B cell (primary cell): ENCODE data around the gene DYNLT4. TPM values are rescaled to one million over a fixed set of nuclear protein-coding genes. Genes with fewer than 3 reads are reported as not detected.
A peak's percentile ranks its signal among the peaks of the same experiment; 100 is the strongest.

Source experiments
- ATAC-seq: fragments of 200-7000 bp; cut with Tn5 transposase; one replicate; pipeline ENCODE4 v1.10.0; 2021; ENCODE audit warnings: low read depth, mild to moderate bottlenecking, moderate number of reproducible peaks, moderate library complexity
- CTCF ChIA-PET: fragments of 350-600 bp; sonication (Branson Sonifier 250); formaldehyde crosslinking; loops from one replicate; lab custom pipeline; 2021; ENCODE audit warnings: antibody characterized with exemption, inconsistent platforms; lab: Charles Lee
- POLR2A ChIA-PET: fragments of 350-600 bp; sonication (Branson Sonifier 250); formaldehyde crosslinking; loops from one replicate; lab custom pipeline; 2021; ENCODE audit warnings: antibody characterized with exemption; lab: Charles Lee
- DNase-seq: peaks from one replicate; pipeline ENCODE4 v3.0.0; 2013
- H2AFZ ChIP-seq: 2 replicates; pipeline ENCODE4 v1.6.1; 2012; ENCODE audit warnings: mild to moderate bottlenecking, low read depth, low read length; ENCODE audit not compliant: insufficient read depth, poor library complexity, severe bottlenecking
- H3K27ac ChIP-seq, 2 donors: 1 replicate in 1 of 2; 2 replicates in 1 of 2; pipeline ENCODE4 v1.5.1; 2012 to 2013; ENCODE audit warnings: low read length in 2 of 2, mild to moderate bottlenecking in 2 of 2, moderate library complexity in 1 of 2
- H3K27me3 ChIP-seq, 4 experiments: fragments of 200-600 bp in 1 of 4; sonication (generic) in 1 of 4; replicated peaks in 1 of 4; 1 replicate in 2 of 4; 2 replicates in 2 of 4; pipeline versions ENCODE4 v1.6.1 to v1.7.0; 2013 to 2016; ENCODE audit warnings: low read length in 3 of 4, mild to moderate bottlenecking in 2 of 4, mixed read lengths in 1 of 4, moderate library complexity in 1 of 4; ENCODE audit not compliant: insufficient read depth in 4 of 4, control insufficient read depth in 3 of 4; ENCODE audit errors: control extremely low read depth in 1 of 4
- H3K36me3 ChIP-seq, 2 experiments: replicated peaks in 1 of 2; 1 replicate in 1 of 2; 2 replicates in 1 of 2; pipeline versions ENCODE4 v1.6.1 to v1.7.1; 2013; ENCODE audit warnings: low read length in 1 of 2; ENCODE audit not compliant: insufficient read depth in 2 of 2, control insufficient read depth in 1 of 2; ENCODE audit errors: control extremely low read depth in 1 of 2, extremely low read depth in 1 of 2
- H3K4me1 ChIP-seq, 2 donors: fragments of 200-600 bp in 1 of 2; sonication (generic) in 1 of 2; 1 replicate in 1 of 2; 2 replicates in 1 of 2; pipeline versions ENCODE4 v1.5.1 to v1.6.1; 2013 to 2017; ENCODE audit warnings: low read length in 2 of 2; ENCODE audit not compliant: control insufficient read depth in 2 of 2, insufficient read depth in 2 of 2
- H3K4me2 ChIP-seq: replicated peaks from 2 replicates; pipeline ENCODE3; 2012; ENCODE audit warnings: mild to moderate bottlenecking, low read depth, low read length; ENCODE audit not compliant: poor library complexity, severe bottlenecking
- H3K4me3 ChIP-seq, 5 experiments: fragments of 200-600 bp in 1 of 5; sonication (generic) in 1 of 5; 1 replicate in 3 of 5; 2 replicates in 2 of 5; pipeline versions ENCODE4 v1.5.1 to v1.7.0; 2011 to 2016; ENCODE audit warnings: low read length in 4 of 5, mild to moderate bottlenecking in 4 of 5, low read depth in 2 of 5, control low read depth in 1 of 5, moderate library complexity in 1 of 5; ENCODE audit not compliant: insufficient read depth in 1 of 5; ENCODE audit errors: control extremely low read depth in 1 of 5, extremely low read depth in 1 of 5
- H3K79me2 ChIP-seq: fragments of 200-600 bp; sonication (generic); one replicate; pipeline ENCODE4 v1.6.0; 2016; ENCODE audit warnings: low read length; ENCODE audit not compliant: control insufficient read depth, insufficient read depth
- H3K9ac ChIP-seq: fragments of 200-600 bp; sonication (generic); 2 replicates; pipeline ENCODE4 v1.6.1; 2017; ENCODE audit warnings: mild to moderate bottlenecking, low read length, moderate library complexity
- H3K9me3 ChIP-seq, 3 donors: one replicate each; pipeline versions ENCODE4 v1.6.1 to v1.7.1; 2013; ENCODE audit warnings: low read length in 2 of 3; ENCODE audit not compliant: control insufficient read depth in 2 of 3, insufficient read depth in 1 of 3; ENCODE audit errors: control extremely low read depth in 1 of 3
- H4K20me1 ChIP-seq: 2 replicates; pipeline ENCODE4 v1.6.0; 2012; ENCODE audit warnings: mild to moderate bottlenecking, low read length; ENCODE audit not compliant: insufficient read depth, control insufficient read depth, poor library complexity, severe bottlenecking
- H3K27ac Mint-ChIP-seq: one replicate; pipeline ENCODE4 v1.8.0; 2021; ENCODE audit warnings: mixed read lengths
- H3K27me3 Mint-ChIP-seq: one replicate; pipeline ENCODE4 v1.8.0; 2021; ENCODE audit warnings: mixed read lengths
- H3K4me1 Mint-ChIP-seq: one replicate; pipeline ENCODE4 v1.8.0; 2021; ENCODE audit warnings: mixed read lengths
- H3K4me3 Mint-ChIP-seq: one replicate; pipeline ENCODE4 v1.8.0; 2021; ENCODE audit warnings: mixed read lengths
- H3K9me3 Mint-ChIP-seq: one replicate; pipeline ENCODE4 v1.8.0; 2022; ENCODE audit warnings: mixed read lengths; ENCODE audit not compliant: insufficient read depth
- CTCF ChIP-seq: fragments of 200-600 bp; IDR thresholded peaks from one replicate; pipeline ENCODE4 v1.8.0; 2022; ENCODE audit warnings: antibody characterized with exemption, mild to moderate bottlenecking
- EZH2 ChIP-seq: IDR thresholded peaks from 2 replicates; pipeline ENCODE4 v1.6.1; 2012; ENCODE audit warnings: borderline replicate concordance, low read depth, mild to moderate bottlenecking, moderate library complexity, low read length; ENCODE audit not compliant: insufficient read depth, poor library complexity, severe bottlenecking
- WGBS: methylation state at CpG from one replicate; pipeline ENCODE4 v1.1.5; 2013; ENCODE audit warnings: missing lambda C conversion rate; ENCODE audit not compliant: insufficient coverage; 5-methylcytosine and 5-hydroxymethylcytosine counted together
- intact Hi-C: fragments of 100-400 bp; cut with micrococcal nuclease; formaldehyde crosslinking; loops from one replicate; pipeline ENCODE4 v1.10.0; 2022
- polyA plus RNA-seq: library from polyadenylated mRNA; depleted of rRNA; stranded (reverse); fragments of >200 nt; gene quantifications from 2 replicates; pipeline ENCODE4 v1.2.3, GENCODE V29; 2012
- total RNA-seq, 2 donors: library from RNA; stranded (reverse); fragments of 120-200 nt in 1 of 2; gene quantifications; 1 replicate in 1 of 2; 2 replicates in 1 of 2; pipeline versions ENCODE4 v1.2.3 to v1.2.4, GENCODE V29; 2013 to 2022

DYNLT4 gene
- total and polyA plus RNA-seq, 2 donors (not counting 1 experiment from before 2014, with no cell fraction given), result 0.19 to 0.39 TPM

DNA sequence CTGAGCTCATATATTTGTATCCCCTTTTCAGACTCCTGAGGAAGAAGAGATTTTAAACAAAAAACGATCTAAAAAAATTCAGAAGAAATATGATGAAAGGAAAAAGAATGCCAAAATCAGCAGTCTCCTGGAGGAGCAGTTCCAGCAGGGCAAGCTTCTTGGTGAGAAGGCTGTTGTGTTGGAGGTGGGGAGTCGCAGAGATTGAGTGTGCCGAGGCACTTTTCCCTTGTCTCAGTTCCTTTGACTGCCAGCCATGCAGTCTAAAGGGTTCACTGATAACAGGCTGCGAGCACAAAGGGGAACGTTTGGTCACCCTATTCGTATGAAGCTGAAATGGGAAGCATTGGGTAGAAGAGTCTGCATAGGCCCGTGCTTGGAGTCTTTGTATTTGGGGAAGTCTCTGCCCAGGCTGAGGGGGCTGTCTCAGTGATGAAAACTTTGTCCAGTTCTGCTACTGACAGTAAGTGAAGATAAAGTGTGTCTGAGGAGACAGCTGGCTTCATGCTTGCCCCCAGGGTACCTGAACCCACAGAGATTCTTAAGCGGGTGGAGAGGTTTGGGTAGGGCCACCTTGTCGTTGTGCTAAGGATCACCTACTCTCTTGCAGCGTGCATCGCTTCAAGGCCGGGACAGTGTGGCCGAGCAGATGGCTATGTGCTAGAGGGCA is 29.0 kb downstream of the DYNLT4 start:
- Histone ChIP-seq H3K79me2 (peaks cover 5% of the 10 kb centered on the region), H3K4me1 (peaks cover 14 to 29% of the 10 kb centered on the region in 2 donors), H4K20me1 (peaks cover 39% of the 10 kb centered on the region), H3K27ac (no peak overlapping the region), H3K9ac (no peak overlapping the region), H3K27me3 (no peaks in the 10 kb centered on the region), H3K9me3 (no peaks in the 10 kb centered on the region), H2AFZ (no peak overlapping the region), H3K4me2 (no peak overlapping the region), H3K36me3 (peaks cover 0 to 54% of the 10 kb centered on the region in 2 experiments), H3K4me3 (no peak overlapping the region)
- H3K27me3 Mint-ChIP-seq, result no peaks in the 10 kb centered on the region
- DNase-seq (no peak), ATAC-seq (no peak)
- peaks cover 40% of the 10 kb centered on the region for H3K4me1 Mint-ChIP-seq
- H3K27ac Mint-ChIP-seq, result peak overlapping the region; percentile 94
- no peak for TF ChIP-seq CTCF
- TF ChIP-seq EZH2, result no peak
- 78% methylated on average over 13 of the region's 13 CpGs for WGBS
- intact Hi-C loops, result loop anchor here (5.0 kb wide), 1 partner anchor 234 kb away; the partner anchor contains the start of genes HECTD3 and UROD
- ChIA-PET POLR2A (interaction anchor here (0.9 kb wide), 1 partner anchor 15 kb away, joined by 3 read pairs; no protein-coding TSS in a partner anchor), CTCF (interaction anchor here (0.7 to 1.2 kb wide), 5 partner anchors 15 to 65 kb away, joined by 3 to 5 read pairs (median 4); partner anchors contain the start of gene RNU5D-1)
- no peaks in the 10 kb centered on the region for H3K9me3 Mint-ChIP-seq
- no peak overlapping the region for H3K4me3 Mint-ChIP-seq

DNA sequence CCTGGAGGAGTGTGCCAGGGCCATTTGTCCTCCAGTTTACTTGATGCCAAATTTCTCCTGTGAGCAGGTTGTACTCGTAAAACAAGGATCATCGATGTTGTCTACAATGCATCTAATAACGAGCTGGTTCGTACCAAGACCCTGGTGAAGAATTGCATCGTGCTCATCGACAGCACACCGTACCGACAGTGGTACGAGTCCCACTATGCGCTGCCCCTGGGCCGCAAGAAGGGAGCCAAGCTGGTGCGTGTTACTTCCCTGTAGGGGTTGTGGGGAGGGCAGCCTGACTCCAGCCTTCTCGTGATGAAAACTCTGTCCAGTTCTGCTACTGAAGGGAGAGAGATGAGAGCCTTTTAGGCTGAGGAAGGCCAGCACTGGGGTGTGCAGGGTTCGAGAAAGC is 29.6 kb downstream of the DYNLT4 start:
- H3K4me3 Mint-ChIP-seq, result peak overlapping the region; percentile 95
- H3K36me3 ChIP-seq, result peaks cover 0 to 54% of the 10 kb centered on the region in 2 experiments
- peak overlapping the region; percentile 75 for H3K4me2 ChIP-seq
- DNase-seq (no peak), ATAC-seq (no peak)
- H3K27ac Mint-ChIP-seq, result peak overlapping the region; percentile 94
- CTCF ChIA-PET, result interaction anchor here (0.6 to 1.2 kb wide), 5 partner anchors 16 to 210 kb away, joined by 3 to 5 read pairs (median 4); no protein-coding TSS in a partner anchor
- H3K4me3 ChIP-seq, result no peak overlapping the region
- intact Hi-C loops, result loop anchor here (5.0 kb wide), 1 partner anchor 235 kb away; the partner anchor contains the start of genes HECTD3 and UROD
- H3K9ac ChIP-seq, result no peak overlapping the region
- H3K4me1 Mint-ChIP-seq, result peaks cover 40% of the 10 kb centered on the region
- H3K9me3 Mint-ChIP-seq, result no peaks in the 10 kb centered on the region
- H3K4me1 ChIP-seq, result peaks cover 14 to 28% of the 10 kb centered on the region in 2 donors
- H3K9me3 ChIP-seq, result no peaks in the 10 kb centered on the region
- peaks cover 5% of the 10 kb centered on the region for H3K79me2 ChIP-seq
- POLR2A ChIA-PET, result interaction anchor here (0.9 kb wide), 1 partner anchor 15 kb away, joined by 3 read pairs; no protein-coding TSS in a partner anchor
- no peaks in the 10 kb centered on the region for H3K27me3 ChIP-seq
- TF ChIP-seq EZH2, result no peak
- TF ChIP-seq CTCF, result no peak
- H2AFZ ChIP-seq, result no peak overlapping the region
- H4K20me1 ChIP-seq, result peaks cover 39% of the 10 kb centered on the region
- H3K27me3 Mint-ChIP-seq, result no peaks in the 10 kb centered on the region
- 87% methylated on average over 12 of the region's 14 CpGs for WGBS
- peak overlapping the region in 1 of 2 donors; percentile 93 for H3K27ac ChIP-seq
